GM18858 (cell line): ENCODE measurements around the gene TIPARP.
"Not testable (repeated sequence)": the region's sequence is repeated elsewhere in the genome, so short reads cannot be mapped to it uniquely, and the experiment has no call there.

Experiments
- ATAC-seq: cut with Tn5 transposase; IDR thresholded peaks from one replicate; pipeline ENCODE4 v1.9.1; 2021; ENCODE audit not compliant: unreplicated experiment

Gene TIPARP

DNA sequence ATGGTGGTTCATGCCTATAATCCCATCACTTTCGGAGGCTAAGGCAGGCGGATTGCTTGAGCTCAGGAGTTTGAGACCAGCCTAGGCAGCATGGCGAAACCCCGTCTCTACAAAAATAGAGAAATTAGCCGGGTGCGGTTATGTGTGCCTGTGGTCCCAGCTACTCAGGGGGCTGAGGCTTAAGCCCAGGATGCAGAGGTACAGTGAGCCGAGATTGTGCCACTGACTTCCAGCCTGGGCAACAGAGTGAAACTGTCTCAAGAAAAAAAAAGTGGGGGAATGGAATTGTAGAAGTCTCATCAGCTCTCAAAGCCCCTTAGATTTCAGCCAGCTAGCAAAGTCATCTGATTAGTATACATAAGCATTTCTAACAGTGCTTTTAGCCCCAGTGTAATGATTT, 33.2 kb downstream of the TIPARP start:
- ATAC-seq = no peak

- no peak for ATAC-seq
Observed at GRCh38 chr3:156710429-156710828, 36.0 kb downstream of the TIPARP start.

DNA sequence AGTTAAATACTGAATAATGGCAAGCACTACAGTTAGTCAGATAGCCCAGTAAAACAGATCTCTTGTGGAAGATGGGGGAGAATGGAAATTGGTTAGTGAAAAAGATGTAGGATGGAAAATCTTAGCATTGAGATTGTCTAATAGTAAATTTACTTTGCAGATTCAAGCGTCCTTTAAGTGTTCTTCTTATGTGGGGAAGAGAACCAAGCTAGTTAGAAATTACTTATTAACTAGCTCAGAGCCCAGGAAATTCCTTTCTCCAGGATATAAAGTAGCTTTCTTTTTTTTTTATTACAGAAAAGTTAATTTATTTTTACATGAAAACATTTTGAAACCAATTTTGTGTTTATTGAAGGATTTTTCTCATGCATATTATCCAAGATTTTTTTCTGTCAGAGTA, 36.7 kb downstream of the TIPARP start:
- ATAC-seq = no peak

- ATAC-seq = peak; percentile 74
Observed at GRCh38 chr3:156711944-156712343, 37.6 kb downstream of the TIPARP start.

DNA sequence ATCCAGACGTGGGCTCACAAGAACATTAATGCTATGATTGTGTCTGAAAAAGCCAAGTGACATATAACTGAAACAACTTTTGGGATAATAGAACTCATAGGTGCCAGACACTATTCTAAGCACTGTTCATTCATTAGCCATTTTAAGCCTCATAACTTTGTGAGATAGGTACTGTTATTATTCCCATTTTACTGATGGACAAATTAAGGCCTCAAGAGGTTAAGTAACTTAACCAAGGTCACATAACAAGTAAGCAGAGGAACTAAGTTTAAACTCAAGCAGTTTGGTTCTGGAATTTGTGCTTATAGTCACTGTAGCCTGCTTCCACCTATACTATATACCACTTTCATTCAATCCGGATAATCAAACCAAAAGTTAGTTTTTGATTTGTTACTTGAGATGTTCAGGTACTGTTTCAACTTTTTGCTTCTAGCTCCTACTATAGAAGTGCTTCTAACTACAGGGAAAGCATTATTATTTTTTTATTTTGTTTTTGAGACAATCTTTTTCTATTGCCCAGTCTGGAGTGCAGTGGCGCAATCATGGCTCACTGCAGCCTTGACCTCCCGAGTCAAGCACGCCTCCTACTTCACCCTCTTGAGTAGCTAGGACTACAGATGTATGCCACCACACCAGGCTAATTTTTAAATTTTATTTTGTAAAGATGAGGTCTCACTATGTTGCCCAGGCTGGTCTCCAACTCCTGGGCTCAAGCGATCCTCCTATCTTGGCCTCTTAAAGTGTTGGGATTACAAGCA, 41.9 kb downstream of the TIPARP start:
- ATAC-seq = no peak

- no peak for ATAC-seq
Observed at GRCh38 chr3:156718622-156719306, 44.4 kb downstream of the TIPARP start.

DNA sequence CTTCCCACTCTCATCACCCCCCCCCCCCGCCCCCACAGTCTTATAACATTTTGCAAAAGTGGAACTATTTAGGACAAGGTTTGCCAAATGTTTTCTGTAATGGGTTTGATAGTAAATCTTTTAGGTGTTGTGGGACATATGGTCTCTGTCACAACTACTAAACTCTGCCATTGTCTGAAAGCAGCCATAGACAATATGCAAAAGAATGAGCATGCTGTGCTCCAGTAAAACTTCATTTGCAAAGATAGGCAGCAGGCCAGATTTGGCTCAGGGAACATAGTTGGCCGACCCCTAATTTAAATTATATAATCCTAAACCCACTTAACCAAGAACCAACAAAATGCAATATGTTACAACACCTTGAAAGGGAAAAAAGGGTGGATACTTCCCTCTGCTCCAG, 46.4 kb downstream of the TIPARP start:
- ATAC-seq = no peak

- ATAC-seq = no peak
Observed at GRCh38 chr3:156721687-156722618, 47.6 kb downstream of the TIPARP start.

DNA sequence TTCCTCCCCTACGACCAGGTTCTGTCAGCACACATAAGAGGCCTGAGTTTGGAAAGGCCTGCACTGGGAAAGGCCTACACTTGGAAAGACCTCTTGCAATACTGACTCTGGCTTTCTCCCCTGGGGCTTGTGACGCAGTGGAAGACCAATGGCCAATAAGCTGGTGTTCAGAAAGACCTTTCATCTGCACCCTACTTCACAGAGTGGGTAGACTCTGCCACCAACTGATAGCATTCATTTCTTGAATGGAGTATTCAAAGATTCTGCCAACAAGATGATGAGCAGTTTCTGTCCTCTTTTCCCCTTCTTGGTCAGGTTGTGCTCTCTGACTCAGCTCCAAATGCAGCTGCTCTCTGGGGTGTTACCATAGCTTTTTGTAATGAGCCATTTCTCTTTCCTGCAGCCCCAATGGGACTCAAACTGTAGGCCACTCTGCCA, 48.8 kb downstream of the TIPARP start:
- ATAC-seq = no peak

DNA sequence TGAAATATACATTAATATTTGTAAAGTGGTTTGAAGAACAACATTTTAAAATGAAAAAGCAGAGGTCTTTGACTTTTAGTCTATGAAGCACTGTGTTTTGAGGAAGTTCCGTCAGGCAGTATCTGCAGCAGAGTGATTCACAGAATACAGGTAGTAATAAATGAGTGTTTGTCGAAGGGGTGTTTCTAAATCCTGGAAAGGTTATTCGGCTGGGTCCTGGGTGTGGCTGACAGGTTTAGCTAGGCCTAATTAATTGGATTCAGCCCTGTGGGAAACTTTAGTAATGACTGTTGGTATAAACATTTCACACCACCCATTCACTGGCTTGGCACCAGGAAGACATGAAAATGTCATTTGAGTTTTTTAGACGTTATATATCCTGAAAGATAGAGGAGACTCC, 51.3 kb downstream of the TIPARP start:
- ATAC-seq = no peak

- no peak for ATAC-seq
Observed at GRCh38 chr3:156726456-156726855, 52.1 kb downstream of the TIPARP start.

GRCh38 chr3:156727519-156728205, 53.3 kb downstream of the TIPARP start:
- peak; percentile 81 for ATAC-seq

DNA sequence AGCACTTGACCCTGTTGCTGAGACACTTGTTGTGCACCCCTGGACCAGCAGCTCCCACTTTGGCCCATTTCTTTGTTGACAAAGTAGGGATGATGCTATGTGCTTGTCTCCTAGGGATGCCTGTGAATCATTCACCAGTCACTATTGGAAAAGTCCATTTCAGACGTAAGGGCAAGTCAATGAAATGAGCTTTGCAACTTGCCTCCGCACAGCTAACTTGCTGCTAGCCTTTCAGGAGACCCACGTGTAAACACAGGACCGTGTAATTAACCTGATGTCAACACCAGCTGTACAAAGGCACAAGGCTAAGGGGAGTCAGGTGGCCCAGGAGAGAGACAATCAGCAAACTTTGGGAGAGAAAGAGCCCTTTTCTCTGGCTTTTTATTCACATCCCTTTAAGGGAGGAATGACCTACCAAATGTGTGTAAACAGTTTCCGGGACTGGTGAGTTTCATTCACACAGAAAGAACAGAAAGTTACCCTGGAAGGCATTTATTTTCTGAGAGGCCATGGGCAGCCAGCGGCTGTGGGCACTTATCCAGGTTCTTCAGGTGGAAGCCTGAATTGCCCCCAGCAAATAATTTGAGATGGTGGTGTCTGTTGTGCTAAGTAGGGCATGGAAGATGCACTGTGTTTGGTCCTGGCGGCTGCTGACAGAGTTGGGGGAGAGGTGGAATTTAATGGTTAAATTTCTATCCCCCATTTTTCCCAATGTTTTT, 54.0 kb downstream of the TIPARP start:
- no peak for ATAC-seq

GRCh38 chr3:156729460-156730179, 55.2 kb downstream of the TIPARP start:
- no peak for ATAC-seq

- ATAC-seq = no peak
Observed at GRCh38 chr3:156731813-156732212, 57.4 kb downstream of the TIPARP start.

- no peak for ATAC-seq
Observed at GRCh38 chr3:156732261-156732660, 57.9 kb downstream of the TIPARP start.

DNA sequence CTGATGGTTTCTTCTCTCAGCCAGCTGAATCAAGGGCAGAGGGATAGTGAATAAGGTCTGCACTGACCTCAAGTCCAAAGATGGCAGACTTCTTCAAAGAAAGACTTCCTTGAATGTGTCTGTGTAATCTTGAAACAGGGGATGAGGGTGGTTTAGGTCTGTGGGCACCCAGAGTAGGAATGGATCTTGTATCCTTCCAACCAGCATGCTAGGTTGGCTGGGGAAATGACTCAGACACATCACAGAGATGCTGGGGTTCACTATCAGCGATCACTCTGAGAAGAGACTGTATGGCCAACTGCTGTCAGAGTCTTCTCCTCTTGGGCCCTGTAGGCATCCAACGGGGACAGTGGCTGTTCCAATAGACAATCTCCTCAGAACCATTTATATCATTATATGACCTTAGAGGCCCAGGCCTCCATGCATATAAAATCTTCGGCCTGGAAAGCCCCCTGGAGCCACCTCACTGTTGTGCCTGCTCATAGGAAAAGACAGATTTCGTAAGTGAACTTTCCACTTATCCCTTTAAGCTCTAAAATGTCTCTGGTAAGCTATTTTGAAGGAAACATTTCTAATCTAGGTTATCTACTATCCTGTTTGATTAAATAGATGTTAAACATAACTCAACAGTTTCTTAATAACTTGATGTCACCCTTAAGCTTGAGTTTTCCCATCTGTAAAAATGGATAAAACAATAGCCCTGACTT, 58.5 kb downstream of the TIPARP start:
- ATAC-seq = no peak

DNA sequence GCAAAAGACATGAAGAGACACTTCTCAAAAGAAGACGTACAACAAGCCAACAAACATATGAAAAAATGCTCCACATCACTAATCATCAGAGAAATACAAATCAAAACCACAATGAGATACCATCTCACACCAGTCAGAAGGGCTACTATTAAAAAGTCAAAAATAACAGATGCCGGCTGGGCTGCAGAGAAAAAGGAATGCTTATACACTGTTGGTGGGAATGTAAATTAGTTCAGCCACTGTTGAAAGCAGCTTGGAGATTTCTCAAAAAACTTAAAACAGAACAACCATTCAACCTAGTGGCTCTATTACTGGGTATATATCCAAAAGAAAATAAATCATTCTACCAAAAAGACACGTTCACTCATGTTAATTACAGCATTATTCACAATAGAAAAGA, 60.3 kb downstream of the TIPARP start:
- not testable (repeated sequence) for ATAC-seq

DNA sequence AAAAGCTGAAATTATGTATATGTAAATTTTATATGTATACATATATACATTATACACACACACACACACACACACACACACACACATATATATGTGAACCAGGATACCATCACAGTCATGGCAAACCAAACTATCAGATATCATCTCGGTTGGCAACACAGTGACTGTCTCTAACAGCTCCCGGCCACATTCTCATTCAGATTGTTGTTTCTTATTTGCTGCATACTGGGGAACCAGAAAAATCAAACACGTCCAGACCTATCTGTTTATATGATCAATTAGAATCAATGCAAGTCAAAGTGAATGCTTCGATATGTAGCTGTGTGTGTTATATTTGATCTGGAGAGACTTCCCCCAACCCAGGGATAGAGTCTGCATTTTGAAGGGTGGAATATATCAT, 61.1 kb downstream of the TIPARP start:
- no peak for ATAC-seq
